CD4-positive, CD25-positive, alpha-beta regulatory T cell (primary cell): ENCODE measurements around the gene ZSCAN9. TPM values are rescaled to one million over a fixed set of nuclear protein-coding genes. Genes with fewer than 3 reads are reported as not detected.

Experiments used
- ATAC-seq, 2 donors: fragments of 150-1000 bp; cut with Tn5 transposase; one replicate each; pipeline ENCODE4 v1.10.0; 2021; ENCODE audit warnings: low read depth in 2 of 2, moderate number of reproducible peaks in 2 of 2, moderate library complexity in 1 of 2
- DNase-seq, 3 donors: peaks; one replicate each; pipeline versions ENCODE4 v3.0.0 to v3.0.0-alpha.2; 2012 to 2022; ENCODE audit warnings: mixed read lengths in 1 of 3
- H3K27ac ChIP-seq: one replicate; pipeline ENCODE4 v1.7.0; 2013; ENCODE audit warnings: mild to moderate bottlenecking, low read length; ENCODE audit not compliant: insufficient read depth, poor library complexity, severe bottlenecking
- H3K27me3 ChIP-seq: one replicate; pipeline ENCODE4 v1.7.0; 2013; ENCODE audit warnings: low read length; ENCODE audit not compliant: control insufficient read depth, insufficient read depth
- H3K36me3 ChIP-seq: one replicate; pipeline ENCODE4 v1.7.0; 2013; ENCODE audit warnings: mild to moderate bottlenecking, low read length, moderate library complexity; ENCODE audit not compliant: control insufficient read depth, insufficient read depth
- H3K4me1 ChIP-seq: 2 replicates; pipeline ENCODE4 v1.7.0; 2013; ENCODE audit warnings: mild to moderate bottlenecking, low read length; ENCODE audit not compliant: insufficient read depth, control insufficient read depth, poor library complexity, severe bottlenecking
- H3K4me3 ChIP-seq: one replicate; pipeline ENCODE4 v1.7.0; 2013; ENCODE audit warnings: low read depth, mild to moderate bottlenecking, low read length, moderate library complexity
- H3K9me3 ChIP-seq, 2 experiments: 1 replicate in 1 of 2; 2 replicates in 1 of 2; pipeline ENCODE4 v1.7.0; 2013; ENCODE audit warnings: low read length in 2 of 2, mild to moderate bottlenecking in 1 of 2, moderate library complexity in 1 of 2; ENCODE audit not compliant: control insufficient read depth in 2 of 2
- H3K27ac Mint-ChIP-seq, 3 donors: one replicate each; pipeline ENCODE4 v1.8.0; 2020 to 2022; ENCODE audit warnings: mild to moderate bottlenecking in 3 of 3, mixed read lengths in 3 of 3, moderate library complexity in 2 of 3
- H3K27me3 Mint-ChIP-seq: one replicate; pipeline ENCODE4 v1.8.0; 2022; ENCODE audit warnings: mild to moderate bottlenecking, mixed read lengths
- H3K36me3 Mint-ChIP-seq: one replicate; pipeline ENCODE4 v1.8.0; 2020; ENCODE audit warnings: mixed read lengths
- H3K4me1 Mint-ChIP-seq, 4 donors: one replicate each; pipeline ENCODE4 v1.8.0; 2020 to 2022; ENCODE audit warnings: mixed read lengths in 4 of 4, mild to moderate bottlenecking in 1 of 4
- H3K4me3 Mint-ChIP-seq, 4 donors: one replicate each; pipeline ENCODE4 v1.8.0; 2020 to 2022; ENCODE audit warnings: mild to moderate bottlenecking in 4 of 4, mixed read lengths in 4 of 4, moderate library complexity in 3 of 4
- H3K9me3 Mint-ChIP-seq, 7 donors: one replicate each; pipeline ENCODE4 v1.8.0; 2020 to 2022; ENCODE audit warnings: mixed read lengths in 7 of 7, mild to moderate bottlenecking in 3 of 7, moderate library complexity in 2 of 7
- polyA plus RNA-seq, 4 donors: library from polyadenylated mRNA; unstranded; fragments of 300-500 nt; fragmentation: Illumina TruSeq; gene quantifications; one replicate each; pipeline ENCODE4 v1.2.3, GENCODE V29; 2021
- total RNA-seq: library from RNA; stranded (reverse); gene quantifications from one replicate; pipeline ENCODE4 v1.2.3, GENCODE V29; 2022

ZSCAN9 gene
- total and polyA plus RNA-seq, 5 donors from 2014 or later: 0.91 to 6.4 (median 3.5) TPM

DNA sequence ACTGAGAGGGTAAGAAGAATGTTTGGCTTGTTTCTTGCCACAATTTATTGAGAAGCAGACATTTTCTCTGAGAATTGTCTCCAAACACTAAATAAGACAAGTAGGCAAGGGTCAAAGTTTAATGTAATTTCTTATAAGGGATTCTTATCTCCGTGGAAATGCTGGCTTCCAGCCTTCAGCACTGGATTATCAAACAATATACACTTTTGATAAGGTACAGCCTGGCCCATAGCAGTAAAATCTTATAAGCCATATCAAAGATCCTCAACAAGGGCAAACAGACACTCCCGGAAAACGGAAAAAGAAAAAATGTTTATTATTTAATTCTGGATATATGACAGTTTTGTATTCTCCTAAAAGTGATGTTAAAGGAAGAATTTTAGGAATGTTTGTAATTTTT, 18.5 kb upstream of the ZSCAN9 start:
- no peak for ATAC-seq
- peaks cover 4% of the 10 kb centered on the region for H3K36me3 Mint-ChIP-seq
- DNase-seq: no peak
- Histone ChIP-seq H3K9me3 (peaks cover 26 to 41% of the 10 kb centered on the region in 2 experiments), H3K4me1 (peaks cover 16% of the 10 kb centered on the region), H3K27me3 (peaks cover 60% of the 10 kb centered on the region), H3K4me3 (no peak overlapping the region), H3K27ac (no peak overlapping the region), H3K36me3 (no peaks in the 10 kb centered on the region)
- H3K4me1 Mint-ChIP-seq: peaks cover 11 to 26% (median 26%) of the 10 kb centered on the region in 4 donors
- no peak overlapping the region for H3K4me3 Mint-ChIP-seq
- H3K27ac Mint-ChIP-seq: peak overlapping the region in 1 of 3 donors; percentile 61
- peaks cover 66% of the 10 kb centered on the region for H3K27me3 Mint-ChIP-seq
- peaks cover 3 to 23% (median 12%) of the 10 kb centered on the region in 7 donors for H3K9me3 Mint-ChIP-seq

DNA sequence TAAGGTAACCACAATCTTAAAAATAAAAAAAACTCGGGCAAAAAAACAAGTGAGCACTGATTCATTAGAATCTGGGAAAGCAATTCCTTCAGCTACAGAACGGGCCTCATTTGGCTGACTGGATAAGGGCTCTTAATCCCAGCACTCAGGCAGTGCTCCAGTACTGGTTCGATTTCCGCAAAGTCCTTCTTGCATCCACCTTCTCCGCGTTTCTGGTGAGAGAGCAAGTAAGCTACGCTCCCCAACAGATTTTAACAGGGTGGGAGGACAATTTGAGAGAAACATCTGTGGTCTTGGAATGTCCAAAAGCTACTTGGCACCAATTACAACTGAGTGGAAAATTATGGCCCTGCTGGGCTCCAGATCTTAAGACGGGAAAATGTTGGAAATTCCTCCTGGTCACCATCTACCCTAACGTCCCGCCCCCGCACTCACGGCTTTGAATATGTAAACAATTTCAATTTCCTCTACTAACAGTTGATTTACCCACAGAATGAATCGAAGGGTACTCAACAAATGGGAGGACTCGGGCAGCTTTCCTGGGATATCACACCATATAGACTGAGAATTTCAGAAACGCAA, 18.1 kb upstream of the ZSCAN9 start:
- Mint-ChIP-seq H3K27ac (no peak overlapping the region), H3K27me3 (peaks cover 71% of the 10 kb centered on the region), H3K4me1 (peaks cover 13 to 27% (median 26%) of the 10 kb centered on the region in 4 donors), H3K9me3 (peaks cover 3 to 23% (median 12%) of the 10 kb centered on the region in 7 donors), H3K36me3 (peaks cover 4% of the 10 kb centered on the region), H3K4me3 (peak overlapping the region in 2 of 4 donors; percentile 24 to 75)
- Histone ChIP-seq H3K27ac (no peak overlapping the region), H3K4me3 (no peak overlapping the region), H3K36me3 (no peaks in the 10 kb centered on the region), H3K9me3 (peaks cover 26 to 41% of the 10 kb centered on the region in 2 experiments), H3K4me1 (peaks cover 19% of the 10 kb centered on the region), H3K27me3 (peaks cover 62% of the 10 kb centered on the region)
- ATAC-seq (no peak), DNase-seq (no peak)

DNA sequence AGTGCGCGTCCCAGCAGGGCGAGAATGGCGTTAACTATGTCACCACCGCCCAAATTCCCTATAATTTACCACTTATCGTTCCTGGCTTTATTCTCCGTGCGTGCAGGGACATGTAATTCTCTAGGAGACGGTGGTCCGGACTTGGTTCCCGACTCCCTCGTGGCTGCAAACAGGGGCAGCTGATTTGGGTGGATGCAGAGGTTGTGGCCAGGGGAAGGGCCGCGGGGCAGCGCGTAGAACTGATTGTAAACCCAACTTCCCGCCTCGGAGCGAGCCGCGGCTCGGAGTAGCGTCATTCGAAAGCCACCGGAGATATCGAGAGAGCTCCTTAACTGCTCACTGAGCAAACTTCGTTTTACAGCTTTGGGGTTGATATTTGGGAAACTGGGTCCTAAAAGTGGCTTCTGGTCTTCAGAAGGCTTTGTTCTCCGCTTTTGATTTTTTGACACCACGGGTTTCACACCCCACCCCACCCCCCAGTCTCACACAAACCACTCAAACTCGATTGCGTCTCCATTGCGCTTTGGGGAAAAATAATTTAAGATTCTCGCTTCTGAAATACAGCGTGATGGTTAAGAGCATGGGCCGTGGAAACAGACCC, 17.5 kb upstream of the ZSCAN9 start:
- Histone ChIP-seq H3K9me3 (peaks cover 26 to 41% of the 10 kb centered on the region in 2 experiments), H3K36me3 (no peaks in the 10 kb centered on the region), H3K27me3 (peaks cover 68% of the 10 kb centered on the region), H3K4me1 (peaks cover 19% of the 10 kb centered on the region), H3K4me3 (no peak overlapping the region), H3K27ac (no peak overlapping the region)
- DNase-seq (peak in 1 of 3 donors; percentile 48), ATAC-seq (no peak)
- H3K27me3 Mint-ChIP-seq: peaks cover 77% of the 10 kb centered on the region
- H3K9me3 Mint-ChIP-seq: peaks cover 3 to 21% (median 13%) of the 10 kb centered on the region in 7 donors
- H3K4me1 Mint-ChIP-seq: peaks cover 13 to 27% (median 24%) of the 10 kb centered on the region in 4 donors
- H3K36me3 Mint-ChIP-seq: peaks cover 4% of the 10 kb centered on the region
- H3K27ac Mint-ChIP-seq: no peak overlapping the region
- peak overlapping the region; percentile 24 to 75 (median 66) for H3K4me3 Mint-ChIP-seq

DNA sequence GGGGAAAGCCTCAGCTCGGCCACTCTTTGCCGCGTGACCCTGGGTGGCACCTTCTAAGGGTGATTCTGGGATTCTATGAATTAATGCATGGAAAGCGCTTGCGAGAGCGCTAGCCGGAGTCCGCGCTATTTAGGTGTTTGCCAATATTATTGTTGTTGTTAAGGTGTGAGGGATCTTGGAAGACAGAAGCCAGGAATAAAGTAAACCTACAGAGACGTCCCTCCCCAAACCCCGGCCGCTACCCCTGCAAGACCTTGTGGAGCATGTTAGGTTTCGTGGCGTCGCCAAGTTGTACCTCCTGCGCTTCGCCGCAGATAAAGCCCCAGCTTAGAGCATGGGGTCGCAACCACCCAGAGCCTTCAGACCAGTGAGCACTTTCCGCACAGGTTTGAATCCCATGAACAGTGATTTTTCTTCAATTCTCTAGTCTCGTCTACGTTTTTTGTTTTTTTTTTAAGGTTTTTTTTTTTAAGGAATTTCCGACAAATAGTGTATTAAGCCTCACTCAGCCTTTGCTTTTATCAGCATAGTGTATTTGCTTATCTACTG, 16.9 kb upstream of the ZSCAN9 start:
- Histone ChIP-seq H3K36me3 (no peaks in the 10 kb centered on the region), H3K27me3 (peaks cover 74% of the 10 kb centered on the region), H3K4me3 (peak overlapping the region; percentile 22), H3K9me3 (peaks cover 26 to 40% of the 10 kb centered on the region in 2 experiments), H3K27ac (no peak overlapping the region), H3K4me1 (peaks cover 22% of the 10 kb centered on the region)
- no peak for ATAC-seq
- DNase-seq: no peak
- Mint-ChIP-seq H3K4me1 (peaks cover 17 to 32% (median 24%) of the 10 kb centered on the region in 4 donors), H3K9me3 (peaks cover 4 to 19% (median 12%) of the 10 kb centered on the region in 7 donors), H3K4me3 (peak overlapping the region in 2 of 4 donors; percentile 75), H3K27me3 (peaks cover 83% of the 10 kb centered on the region), H3K36me3 (peaks cover 4% of the 10 kb centered on the region), H3K27ac (peak overlapping the region in 1 of 3 donors; percentile 81)

DNA sequence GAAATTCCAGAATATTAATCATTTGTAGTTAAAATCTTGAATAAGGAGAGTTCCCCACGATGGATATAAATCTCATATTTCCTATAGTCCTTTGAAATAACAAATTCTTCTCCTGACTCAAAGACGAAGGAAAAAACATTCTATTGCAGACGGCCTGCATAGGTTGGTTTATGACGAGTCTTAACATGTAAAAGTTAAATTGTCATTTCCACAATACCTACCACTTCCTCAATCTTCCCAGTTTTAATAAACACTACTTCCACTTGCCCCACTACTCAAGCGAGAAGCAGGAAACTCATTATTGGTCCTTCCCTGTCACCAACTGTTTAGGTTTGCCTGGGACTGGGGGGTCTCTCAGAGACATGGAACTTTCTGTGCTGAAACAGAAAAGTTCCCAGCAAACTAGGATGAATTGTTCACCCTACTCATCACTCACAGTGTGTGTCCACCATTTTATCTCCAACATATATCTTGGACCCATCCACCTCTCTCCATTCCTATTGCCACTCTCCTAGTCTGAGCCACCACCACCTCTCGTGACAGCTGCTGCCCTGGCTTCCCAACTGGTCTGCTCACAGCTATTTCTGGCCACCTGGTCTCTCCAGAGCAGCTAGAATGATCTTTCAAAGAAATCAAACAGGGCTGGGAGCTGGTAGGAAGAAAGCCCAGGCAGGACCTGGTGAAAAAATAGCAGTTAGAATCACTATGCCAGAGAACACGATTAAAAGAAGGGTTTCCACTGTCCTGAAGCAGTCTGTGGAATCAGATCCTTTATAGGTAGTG, 15.1 kb upstream of the ZSCAN9 start:
- H3K27me3 ChIP-seq: peaks cover 82% of the 10 kb centered on the region
- Mint-ChIP-seq H3K9me3 (peaks cover 1 to 12% (median 6%) of the 10 kb centered on the region in 7 donors), H3K27ac (no peak overlapping the region), H3K4me3 (no peak overlapping the region), H3K27me3 (peaks cover 95% of the 10 kb centered on the region), H3K36me3 (peaks cover 4% of the 10 kb centered on the region), H3K4me1 (peaks cover 17 to 34% (median 24%) of the 10 kb centered on the region in 4 donors)
- no peak for ATAC-seq
- H3K4me1 ChIP-seq: peaks cover 22% of the 10 kb centered on the region
- H3K9me3 ChIP-seq: peaks cover 13 to 25% of the 10 kb centered on the region in 2 experiments
- H3K27ac ChIP-seq: no peak overlapping the region
- no peaks in the 10 kb centered on the region for H3K36me3 ChIP-seq
- H3K4me3 ChIP-seq: no peak overlapping the region
- DNase-seq: no peak

DNA sequence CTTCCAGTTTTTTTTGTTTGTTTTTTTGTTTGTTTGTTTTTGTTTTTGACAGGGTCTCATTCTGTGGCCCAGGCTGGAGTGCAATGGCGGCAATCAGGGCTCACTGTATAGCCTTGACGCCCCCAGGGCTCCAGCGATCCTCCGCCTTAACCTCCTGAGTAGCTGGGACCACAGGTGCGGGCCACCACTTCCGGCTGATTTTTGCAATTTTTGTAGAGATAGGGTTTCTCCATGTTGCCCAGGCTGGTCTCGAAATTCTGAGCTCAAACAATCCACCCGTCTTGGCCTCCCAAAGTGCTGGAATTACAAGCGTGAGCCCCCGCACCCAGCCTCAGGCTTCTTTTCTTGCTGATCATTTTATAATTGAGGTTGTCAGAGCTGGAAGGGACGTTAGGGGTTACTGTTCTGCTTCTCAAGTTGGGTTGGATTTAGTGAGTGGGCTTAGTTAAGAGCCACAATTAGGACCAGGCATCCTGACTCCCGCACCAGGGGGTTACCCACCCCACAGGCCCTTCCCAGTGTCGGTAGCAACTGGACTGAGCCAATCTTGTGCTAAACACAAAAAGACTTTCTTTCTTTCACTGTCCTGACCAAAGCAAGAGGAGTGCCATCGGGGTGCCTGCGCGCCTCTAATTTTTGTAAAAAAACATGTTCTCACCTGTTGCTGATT, 13.1 kb upstream of the ZSCAN9 start:
- peak overlapping the region; percentile 16 for H3K4me3 ChIP-seq
- H3K9me3 Mint-ChIP-seq: peaks cover 0 to 11% (median 3%) of the 10 kb centered on the region in 7 donors
- H3K27me3 Mint-ChIP-seq: peaks cover 92% of the 10 kb centered on the region
- peak overlapping the region in 1 of 3 donors; percentile 4 for H3K27ac Mint-ChIP-seq
- H3K4me1 Mint-ChIP-seq: peaks cover 14 to 34% (median 23%) of the 10 kb centered on the region in 4 donors
- H3K4me3 Mint-ChIP-seq: peak overlapping the region in 2 of 4 donors; percentile 3 to 20
- peak in 1 of 3 donors; percentile 53 for DNase-seq
- H3K9me3 ChIP-seq: peaks cover 0 to 10% of the 10 kb centered on the region in 2 experiments
- no peak for ATAC-seq
- H3K4me1 ChIP-seq: peaks cover 22% of the 10 kb centered on the region
- no peak overlapping the region for H3K27ac ChIP-seq
- H3K36me3 Mint-ChIP-seq: peaks cover 4% of the 10 kb centered on the region
- H3K27me3 ChIP-seq: peaks cover 76% of the 10 kb centered on the region
- no peaks in the 10 kb centered on the region for H3K36me3 ChIP-seq
